ENCODE results near the gene KRT3.

Gene KRT3

DNA sequence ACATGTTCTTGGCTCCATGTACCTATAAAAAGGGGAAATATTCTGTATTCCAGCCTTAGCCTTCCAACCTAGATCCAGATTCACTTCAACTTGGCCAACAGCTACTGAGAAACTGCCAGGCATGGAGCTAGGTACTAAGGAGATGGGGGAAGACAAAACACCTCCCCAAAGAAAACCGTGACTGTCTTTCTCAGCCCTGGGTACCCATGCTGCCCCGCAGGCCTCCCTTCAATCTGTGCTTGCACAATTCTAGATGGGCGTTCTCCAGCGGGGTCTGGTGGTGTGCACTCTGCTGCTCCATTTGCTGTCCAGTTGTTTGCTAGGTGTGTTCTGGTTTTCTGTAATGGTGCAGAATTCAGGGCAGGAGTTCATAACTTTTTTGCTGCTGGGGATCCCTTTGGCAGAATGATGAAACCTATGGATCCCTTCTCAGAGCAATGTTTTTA is 18.8 kb upstream of the KRT3 start:
- POLR2A ChIA-PET: no interaction called here
- TF ChIP-seq, protein P1, sequence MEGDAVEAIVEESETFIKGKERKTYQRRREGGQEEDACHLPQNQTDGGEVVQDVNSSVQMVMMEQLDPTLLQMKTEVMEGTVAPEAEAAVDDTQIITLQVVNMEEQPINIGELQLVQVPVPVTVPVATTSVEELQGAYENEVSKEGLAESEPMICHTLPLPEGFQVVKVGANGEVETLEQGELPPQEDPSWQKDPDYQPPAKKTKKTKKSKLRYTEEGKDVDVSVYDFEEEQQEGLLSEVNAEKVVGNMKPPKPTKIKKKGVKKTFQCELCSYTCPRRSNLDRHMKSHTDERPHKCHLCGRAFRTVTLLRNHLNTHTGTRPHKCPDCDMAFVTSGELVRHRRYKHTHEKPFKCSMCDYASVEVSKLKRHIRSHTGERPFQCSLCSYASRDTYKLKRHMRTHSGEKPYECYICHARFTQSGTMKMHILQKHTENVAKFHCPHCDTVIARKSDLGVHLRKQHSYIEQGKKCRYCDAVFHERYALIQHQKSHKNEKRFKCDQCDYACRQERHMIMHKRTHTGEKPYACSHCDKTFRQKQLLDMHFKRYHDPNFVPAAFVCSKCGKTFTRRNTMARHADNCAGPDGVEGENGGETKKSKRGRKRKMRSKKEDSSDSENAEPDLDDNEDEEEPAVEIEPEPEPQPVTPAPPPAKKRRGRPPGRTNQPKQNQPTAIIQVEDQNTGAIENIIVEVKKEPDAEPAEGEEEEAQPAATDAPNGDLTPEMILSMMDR (IDR thresholded peaks at IDR 0.05; ENCODE audit: control extremely low read depth, extremely low read depth, low read depth, missing control alignments): no peak
- DNase-seq (ENCODE audit: extremely low spot score): no peak
- CTCF ChIA-PET: interaction anchor here (1.4 kb wide), 1 partner anchor 166 kb away, joined by 3 read pairs; no protein-coding TSS in a partner anchor

DNA sequence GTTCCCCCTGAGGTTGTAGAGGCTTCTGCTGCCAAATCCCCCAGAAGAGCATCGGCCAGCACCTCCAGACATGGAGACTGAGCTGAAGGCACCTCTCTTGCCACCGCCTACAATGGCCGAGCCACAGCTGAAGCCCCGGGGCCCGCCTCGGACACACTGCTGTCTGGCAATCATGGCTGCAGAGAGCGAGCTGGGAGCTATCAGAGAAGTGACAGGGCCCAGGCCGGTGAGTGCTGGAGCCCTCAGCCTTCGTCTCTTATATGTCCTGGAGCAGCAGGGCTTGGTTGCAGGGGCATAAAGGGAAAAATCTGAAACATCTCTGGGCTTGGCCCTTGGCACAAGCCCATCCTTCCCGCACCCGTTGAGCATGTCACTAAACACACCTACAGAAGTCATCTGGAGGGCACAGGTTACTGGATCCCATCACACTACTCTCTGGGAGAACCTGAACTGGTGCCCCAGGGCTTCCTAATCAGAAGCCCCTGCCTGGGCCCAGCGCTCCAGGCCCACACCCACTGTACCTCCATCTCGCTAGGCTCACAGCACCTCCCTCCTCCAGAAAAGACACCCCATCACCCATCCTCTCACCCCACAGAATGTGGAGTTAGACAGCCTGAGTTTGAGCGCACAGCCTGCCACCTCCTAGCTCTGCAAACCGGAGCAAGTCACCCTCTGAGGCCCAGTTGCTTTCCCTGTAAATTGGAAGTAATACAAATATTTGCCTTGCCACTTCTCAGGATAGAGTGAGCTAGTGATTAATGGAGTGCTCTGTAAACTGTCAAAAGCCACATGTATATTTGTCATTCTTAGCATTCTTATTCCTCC is 18.2 kb upstream of the KRT3 start, which contains the start of gene KRT4:
Gene KRT4 (minus strand): TSS at position 232 of the 825 bp plus-strand sequence. CDS start 58 bp downstream, at position 174.
- CTCF ChIA-PET: interaction anchor here (1.4 to 1.5 kb wide), 2 partner anchors 71 to 167 kb away, joined by 3 read pairs; no protein-coding TSS in a partner anchor
- TF ChIP-seq, protein P1 (IDR thresholded peaks at IDR 0.05; ENCODE audit: control extremely low read depth, extremely low read depth, low read depth, missing control alignments): no peak
- POLR2A ChIA-PET: no interaction called here
- DNase-seq (ENCODE audit: extremely low spot score): no peak

DNA sequence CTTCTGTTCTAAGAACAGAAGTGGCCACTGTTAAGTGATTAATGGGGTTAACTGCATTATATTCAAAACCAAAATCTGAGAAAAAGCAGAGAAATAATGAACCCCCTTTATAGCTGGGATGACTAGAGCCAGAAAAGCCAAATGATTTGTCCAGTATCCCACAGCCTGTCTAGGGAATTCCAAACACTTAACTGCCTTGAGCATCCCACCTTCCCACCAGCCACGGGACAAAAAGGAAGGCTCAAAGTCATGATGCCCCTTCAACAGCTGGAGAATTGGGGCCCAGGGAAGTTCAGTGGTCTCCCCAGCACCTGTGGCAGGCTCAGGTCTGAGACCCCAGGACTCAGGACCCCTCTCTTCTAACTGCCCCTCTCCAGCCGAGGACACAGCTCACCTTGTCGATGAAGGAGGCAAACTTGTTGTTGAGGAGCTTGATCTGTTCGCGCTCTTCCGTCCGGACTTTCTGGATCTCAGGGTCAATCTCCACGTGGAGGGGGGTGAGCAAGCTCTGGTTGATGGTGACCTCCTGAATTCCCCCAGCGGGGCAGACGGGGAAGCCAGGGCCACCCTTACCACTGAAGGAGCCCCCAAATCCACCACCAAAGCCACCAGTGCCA is 17.4 kb upstream of the KRT3 start:
- DNase-seq (ENCODE audit: extremely low spot score): no peak
- POLR2A ChIA-PET: no interaction called here
- CTCF ChIA-PET: interaction anchor here (1.4 to 1.5 kb wide), 2 partner anchors 72 to 168 kb away, joined by 3 read pairs; no protein-coding TSS in a partner anchor
- TF ChIP-seq, protein P1 (IDR thresholded peaks at IDR 0.05; ENCODE audit: control extremely low read depth, extremely low read depth, low read depth, missing control alignments): no peak

DNA sequence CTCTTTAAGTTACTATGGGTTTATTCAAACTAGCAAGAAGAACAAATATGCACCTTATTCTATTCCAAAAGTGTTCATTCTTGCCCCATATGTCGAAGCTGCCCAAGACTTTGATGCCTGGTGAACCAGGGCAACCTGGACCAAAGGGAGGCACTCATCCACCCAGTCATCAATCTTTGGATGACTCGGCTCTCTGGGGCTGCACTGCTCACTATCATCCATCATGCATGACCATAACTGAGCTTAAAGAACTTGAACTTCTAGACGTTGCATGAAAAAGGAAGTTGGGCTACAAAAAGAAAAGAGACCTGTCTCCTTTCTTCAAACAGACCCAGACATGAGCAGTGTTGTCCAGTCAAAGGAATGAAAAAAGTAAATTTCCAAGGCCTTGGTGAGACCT is 16.8 kb upstream of the KRT3 start:
- TF ChIP-seq, protein P1 (IDR thresholded peaks at IDR 0.05; ENCODE audit: control extremely low read depth, extremely low read depth, low read depth, missing control alignments): no peak
- ChIA-PET CTCF (interaction anchor here (1.5 kb wide), 1 partner anchor 73 kb away, joined by 3 read pairs; no protein-coding TSS in a partner anchor), POLR2A (no interaction called here)

DNA sequence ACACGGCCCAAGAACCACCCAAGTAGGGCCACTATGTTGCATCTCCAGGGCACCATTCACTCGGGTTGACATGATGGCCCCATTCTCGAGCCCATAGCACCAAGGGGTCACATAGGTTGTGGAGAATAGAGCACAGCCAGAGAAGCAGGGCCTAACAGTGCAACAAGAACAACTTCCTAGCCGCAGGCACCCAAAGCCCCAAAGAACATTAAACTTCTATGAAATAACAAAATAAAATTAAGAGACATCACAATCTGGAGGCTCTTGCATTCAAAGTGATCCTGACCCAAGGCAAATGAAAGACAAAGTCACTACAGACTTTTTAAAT is 16.1 kb upstream of the KRT3 start:
- ChIA-PET CTCF (no interaction called here), POLR2A (no interaction called here)
- no peak for DNase-seq (ENCODE audit: extremely low spot score)
- TF ChIP-seq, protein P1 (IDR thresholded peaks at IDR 0.05; ENCODE audit: control extremely low read depth, extremely low read depth, low read depth, missing control alignments): no peak

More for the DNA sequence above, 16.8 kb upstream of the KRT3 start:
- no peak for DNase-seq (ENCODE audit: extremely low spot score)

DNA sequence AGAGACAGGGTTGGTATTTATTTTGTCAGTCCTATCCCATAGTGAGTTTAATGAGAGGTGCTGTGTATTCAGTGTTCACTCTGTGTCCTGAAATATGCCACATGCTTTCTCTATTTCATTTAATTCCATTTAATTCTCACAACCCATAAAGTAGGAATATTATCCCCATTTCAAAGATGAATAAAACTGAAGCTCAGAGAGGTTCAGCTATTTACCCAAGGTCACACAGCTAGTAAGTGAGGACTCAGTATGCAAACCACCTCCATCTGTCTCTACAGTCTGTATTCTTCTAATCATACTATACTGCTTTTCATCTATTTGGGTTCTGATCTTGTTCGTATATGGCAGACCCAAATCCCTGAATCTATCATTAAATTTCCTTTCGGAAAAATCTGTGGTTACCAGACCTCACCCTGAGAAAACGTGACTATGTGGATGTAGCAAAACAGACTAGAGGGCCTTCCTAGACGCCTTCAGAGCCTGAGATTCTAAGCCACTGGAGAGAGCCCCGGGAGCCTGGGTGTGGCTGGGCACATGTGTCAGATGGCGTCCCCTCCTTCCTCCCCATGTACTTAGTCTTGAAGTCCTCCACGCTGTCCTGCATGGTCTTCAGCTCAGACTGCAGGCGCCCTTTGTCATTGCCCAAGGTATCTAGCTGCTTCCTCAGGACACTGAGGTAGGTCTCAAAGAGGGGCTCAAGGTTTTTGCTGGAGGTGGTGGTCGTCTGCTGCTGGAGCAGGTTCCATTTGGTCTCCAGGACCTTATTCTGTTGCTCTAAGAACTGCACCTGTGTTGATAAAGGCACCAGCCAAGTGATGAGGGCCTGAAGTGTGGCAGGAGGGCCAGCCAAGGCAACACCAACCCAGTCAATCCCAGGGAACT is 15.5 kb upstream of the KRT3 start:
- no peak for DNase-seq (ENCODE audit: extremely low spot score)
- ChIA-PET POLR2A (no interaction called here), CTCF (no interaction called here)
- TF ChIP-seq, protein P1 (IDR thresholded peaks at IDR 0.05; ENCODE audit: control extremely low read depth, extremely low read depth, low read depth, missing control alignments): no peak
